Neural cell (in vitro differentiated cells): ENCODE results near the gene SPOCK3. TPM values are rescaled to one million over a fixed set of nuclear protein-coding genes. Genes with fewer than 3 reads are reported as not detected.

Experiments
- H2AFZ ChIP-seq: fragments of 200-600, 300-800 bp; sonication (generic), shearing (Covaris generic); 2 replicates; pipeline ENCODE4 v1.6.0; 2014; ENCODE audit warnings: low read depth, mild to moderate bottlenecking, antibody characterized with exemption, low read length, moderate library complexity
- H3F3A ChIP-seq: fragments of 200-600 bp; shearing (Covaris generic); 2 replicates; pipeline ENCODE4 v1.6.1; 2016; ENCODE audit warnings: mild to moderate bottlenecking, moderate library complexity, mixed read lengths, antibody characterized with exemption, low read length; ENCODE audit not compliant: insufficient read depth, poor library complexity, severe bottlenecking
- H3K27ac ChIP-seq: fragments of 200-600, 300-800 bp; sonication (generic), shearing (Covaris generic); 2 replicates; pipeline ENCODE4 v1.5.1; 2014; ENCODE audit warnings: mild to moderate bottlenecking, low read length, moderate library complexity
- H3K27me3 ChIP-seq: fragments of 300-800, 200-600 bp; sonication (generic), shearing (Covaris generic); 2 replicates; pipeline ENCODE4 v1.6.0; 2014; ENCODE audit warnings: mild to moderate bottlenecking, low read depth, low read length, moderate library complexity; ENCODE audit not compliant: insufficient read depth
- H3K36me3 ChIP-seq: fragments of 300-800, 200-600 bp; sonication (generic), shearing (Covaris generic); 2 replicates; pipeline ENCODE4 v1.5.1; 2014; ENCODE audit warnings: mild to moderate bottlenecking, antibody characterized with exemption, low read length, moderate library complexity; ENCODE audit not compliant: insufficient read depth
- H3K4me2 ChIP-seq: fragments of 300-800, 200-600 bp; sonication (generic), shearing (Covaris generic); 2 replicates; pipeline ENCODE4 v1.6.0; 2014; ENCODE audit warnings: mild to moderate bottlenecking, low read length
- H3K4me3 ChIP-seq: fragments of 300-800, 200-600 bp; sonication (generic), shearing (Covaris generic); 2 replicates; pipeline ENCODE4 v1.5.1; 2014; ENCODE audit warnings: mild to moderate bottlenecking, low read length, moderate library complexity
- H3K79me2 ChIP-seq: fragments of 200-600 bp; shearing (Covaris generic); replicated peaks from 2 replicates; pipeline ENCODE4 v1.6.0; 2014; ENCODE audit warnings: mild to moderate bottlenecking, low read length, moderate library complexity; ENCODE audit not compliant: insufficient read depth
- H3K9ac ChIP-seq: fragments of 300-800, 200-600 bp; sonication (generic), shearing (Covaris generic); 2 replicates; pipeline ENCODE4 v1.6.1; 2016; ENCODE audit warnings: mild to moderate bottlenecking, low read length, mixed read lengths
- H3K9me2 ChIP-seq: fragments of 200-600 bp; shearing (Covaris generic); 2 replicates; pipeline ENCODE4 v1.6.1; 2016; ENCODE audit warnings: mild to moderate bottlenecking, low read length, mixed read lengths; ENCODE audit not compliant: insufficient read depth
- H3K9me3 ChIP-seq: fragments of 200-600, 300-800 bp; sonication (generic), shearing (Covaris generic); 2 replicates; pipeline ENCODE4 v1.6.1; 2016; ENCODE audit warnings: mild to moderate bottlenecking, mixed run types, low read length, moderate library complexity, mixed read lengths
- H4K20me1 ChIP-seq: fragments of 200-600 bp; shearing (Covaris generic); 2 replicates; pipeline ENCODE4 v1.6.1; 2016; ENCODE audit warnings: mild to moderate bottlenecking, mixed run types; ENCODE audit not compliant: insufficient read depth
- CTCF ChIP-seq: fragments of 450-650 bp; IDR thresholded peaks from 2 replicates; pipeline ENCODE4 v1.5.1; 2014; ENCODE audit warnings: antibody characterized with exemption, mild to moderate bottlenecking, moderate library complexity; ENCODE audit not compliant: poor library complexity, severe bottlenecking
- EP300 ChIP-seq: fragments of 450-650 bp; conservative IDR thresholded peaks from 2 replicates; pipeline ENCODE4 v1.6.1; 2014; ENCODE audit warnings: antibody characterized with exemption, mild to moderate bottlenecking, moderate library complexity; ENCODE audit not compliant: poor library complexity, severe bottlenecking
- EZH2 ChIP-seq: fragments of 200-600, 300-800 bp; shearing (Covaris generic), sonication (generic); IDR thresholded peaks from 2 replicates; pipeline ENCODE4 v1.6.1; 2014; ENCODE audit warnings: antibody characterized with exemption, low read length, borderline replicate concordance, mild to moderate bottlenecking; ENCODE audit not compliant: insufficient read depth, poor library complexity, severe bottlenecking
- MXI1 ChIP-seq: fragments of 450-650 bp; conservative IDR thresholded peaks from 2 replicates; pipeline ENCODE4 v1.6.1; 2014; ENCODE audit warnings: antibody characterized with exemption, mild to moderate bottlenecking; ENCODE audit not compliant: poor library complexity, severe bottlenecking
- POLR2AphosphoS5 ChIP-seq: IDR thresholded peaks from 2 replicates; pipeline ENCODE4 v1.6.1; 2012
- RAD21 ChIP-seq: fragments of 450-650 bp; conservative IDR thresholded peaks from 2 replicates; pipeline ENCODE4 v1.6.1; 2014; ENCODE audit warnings: antibody characterized with exemption, mild to moderate bottlenecking, moderate library complexity
- SMC3 ChIP-seq: fragments of 450-650 bp; conservative IDR thresholded peaks from 2 replicates; pipeline ENCODE4 v1.6.1; 2014; ENCODE audit warnings: antibody characterized with exemption, mild to moderate bottlenecking, moderate library complexity; ENCODE audit not compliant: poor library complexity
- TAF1 ChIP-seq: IDR thresholded peaks from 2 replicates; pipeline ENCODE4 v1.6.1; 2012; ENCODE audit warnings: low read depth
- polyA plus RNA-seq: library from polyadenylated mRNA; depleted of rRNA; stranded (reverse); fragments of >200 nt; gene quantifications from 2 replicates; pipeline ENCODE4 v1.2.3, GENCODE V29; 2014
- TF ChIP-seq, protein P1 (sequence below): IDR thresholded peaks from 2 replicates; pipeline ENCODE4 v1.6.1; 2012; ENCODE audit warnings: borderline replicate concordance

SPOCK3 gene
- polyA plus RNA-seq, 1 donor from 2014 or later: 7.9 TPM

DNA sequence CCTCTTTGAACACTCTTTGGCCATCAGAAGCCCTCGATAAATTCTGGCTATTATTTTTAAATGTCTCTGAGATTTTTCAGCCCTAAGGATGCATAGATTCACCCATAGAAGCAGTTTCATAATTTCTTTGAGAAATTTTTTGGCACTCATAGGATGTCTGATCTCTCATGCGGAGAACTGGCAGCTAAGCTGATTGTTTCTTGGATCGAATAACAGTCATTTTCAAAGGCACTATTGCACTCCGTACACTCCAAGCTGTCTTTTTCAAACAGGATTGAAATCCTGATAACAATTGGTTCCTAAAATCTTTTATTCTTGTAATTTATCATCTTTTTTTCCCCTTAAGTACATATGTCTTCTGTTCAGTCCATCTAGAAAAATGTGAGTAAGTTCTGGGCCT is 411.9 kb downstream of the SPOCK3 start:
- H3K27ac ChIP-seq: no peak overlapping the region
- H3K79me2 ChIP-seq: no peaks in the 10 kb centered on the region
- no peaks in the 10 kb centered on the region for H4K20me1 ChIP-seq
- H3K9me2 ChIP-seq: no peaks in the 10 kb centered on the region
- H3K27me3 ChIP-seq: no peaks in the 10 kb centered on the region
- H2AFZ ChIP-seq: no peak overlapping the region
- H3F3A ChIP-seq: no peaks in the 10 kb centered on the region
- no peak overlapping the region for H3K4me2 ChIP-seq
- no peaks in the 10 kb centered on the region for H3K9me3 ChIP-seq
- no peak for TF ChIP-seq POLR2AphosphoS5
- TF ChIP-seq TAF1: no peak
- TF ChIP-seq, protein P1, sequence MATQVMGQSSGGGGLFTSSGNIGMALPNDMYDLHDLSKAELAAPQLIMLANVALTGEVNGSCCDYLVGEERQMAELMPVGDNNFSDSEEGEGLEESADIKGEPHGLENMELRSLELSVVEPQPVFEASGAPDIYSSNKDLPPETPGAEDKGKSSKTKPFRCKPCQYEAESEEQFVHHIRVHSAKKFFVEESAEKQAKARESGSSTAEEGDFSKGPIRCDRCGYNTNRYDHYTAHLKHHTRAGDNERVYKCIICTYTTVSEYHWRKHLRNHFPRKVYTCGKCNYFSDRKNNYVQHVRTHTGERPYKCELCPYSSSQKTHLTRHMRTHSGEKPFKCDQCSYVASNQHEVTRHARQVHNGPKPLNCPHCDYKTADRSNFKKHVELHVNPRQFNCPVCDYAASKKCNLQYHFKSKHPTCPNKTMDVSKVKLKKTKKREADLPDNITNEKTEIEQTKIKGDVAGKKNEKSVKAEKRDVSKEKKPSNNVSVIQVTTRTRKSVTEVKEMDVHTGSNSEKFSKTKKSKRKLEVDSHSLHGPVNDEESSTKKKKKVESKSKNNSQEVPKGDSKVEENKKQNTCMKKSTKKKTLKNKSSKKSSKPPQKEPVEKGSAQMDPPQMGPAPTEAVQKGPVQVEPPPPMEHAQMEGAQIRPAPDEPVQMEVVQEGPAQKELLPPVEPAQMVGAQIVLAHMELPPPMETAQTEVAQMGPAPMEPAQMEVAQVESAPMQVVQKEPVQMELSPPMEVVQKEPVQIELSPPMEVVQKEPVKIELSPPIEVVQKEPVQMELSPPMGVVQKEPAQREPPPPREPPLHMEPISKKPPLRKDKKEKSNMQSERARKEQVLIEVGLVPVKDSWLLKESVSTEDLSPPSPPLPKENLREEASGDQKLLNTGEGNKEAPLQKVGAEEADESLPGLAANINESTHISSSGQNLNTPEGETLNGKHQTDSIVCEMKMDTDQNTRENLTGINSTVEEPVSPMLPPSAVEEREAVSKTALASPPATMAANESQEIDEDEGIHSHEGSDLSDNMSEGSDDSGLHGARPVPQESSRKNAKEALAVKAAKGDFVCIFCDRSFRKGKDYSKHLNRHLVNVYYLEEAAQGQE: no peak
- TF ChIP-seq MXI1: no peak
- TF ChIP-seq EP300: no peak
- no peak for TF ChIP-seq CTCF
- no peak for TF ChIP-seq EZH2
- TF ChIP-seq RAD21: no peak
- no peak for TF ChIP-seq SMC3
- H3K36me3 ChIP-seq: no peaks in the 10 kb centered on the region
- no peak overlapping the region for H3K9ac ChIP-seq
- no peak overlapping the region for H3K4me3 ChIP-seq

DNA sequence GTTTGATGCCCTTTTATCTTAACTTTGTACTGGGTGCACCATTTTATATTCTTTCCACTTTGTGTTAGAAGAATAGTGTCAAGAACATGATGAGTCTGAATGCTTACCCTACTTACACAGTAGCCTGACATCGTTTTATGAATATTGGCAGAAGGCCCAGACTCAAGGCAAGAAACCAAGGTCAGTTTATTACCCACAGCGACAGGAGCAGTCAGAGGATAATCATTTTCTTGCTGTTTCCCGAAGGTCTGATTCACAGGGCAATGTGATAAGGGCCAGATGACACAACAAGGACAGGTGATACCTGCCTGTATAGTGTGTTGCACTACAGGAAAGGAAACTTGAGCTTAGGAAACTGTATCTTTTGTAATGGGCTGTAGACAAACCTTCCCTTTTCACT is 417.4 kb downstream of the SPOCK3 start:
- Histone ChIP-seq H3K9me3 (no peaks in the 10 kb centered on the region), H3K27ac (no peak overlapping the region), H3K4me2 (no peak overlapping the region), H3K9ac (no peak overlapping the region), H3K4me3 (no peak overlapping the region), H2AFZ (no peak overlapping the region), H3F3A (no peaks in the 10 kb centered on the region), H3K79me2 (no peaks in the 10 kb centered on the region), H3K9me2 (no peaks in the 10 kb centered on the region), H3K27me3 (no peaks in the 10 kb centered on the region), H3K36me3 (no peaks in the 10 kb centered on the region), H4K20me1 (no peaks in the 10 kb centered on the region)
- TF ChIP-seq POLR2AphosphoS5: no peak
- no peak for TF ChIP-seq EP300
- TF ChIP-seq, protein P1: no peak
- no peak for TF ChIP-seq SMC3
- no peak for TF ChIP-seq EZH2
- TF ChIP-seq CTCF: no peak
- TF ChIP-seq RAD21: no peak
- no peak for TF ChIP-seq TAF1
- no peak for TF ChIP-seq MXI1
